Activated CD4-positive, CD25-positive, alpha-beta regulatory T cell treated with anti-CD3 and anti-CD28 coated beads, Interleukin-2, amount 50 U/mL, for 16 hours (primary cell): ENCODE data around the gene NMUR2.

Experiments used
- DNase-seq: peaks from one replicate; pipeline ENCODE4 v3.0.0-alpha.2; 2020; ENCODE audit warnings: low read depth, low spot score

The NMUR2 gene

GRCh38 chr5:152372875-152373274 lies 32.2 kb downstream of the NMUR2 start:
- no peak for DNase-seq

- no peak for DNase-seq
Observed at GRCh38 chr5:152369298-152369697, 35.8 kb downstream of the NMUR2 start.

GRCh38 chr5:152367554-152367953 lies 37.5 kb downstream of the NMUR2 start:
- DNase-seq: no peak

GRCh38 chr5:152366716-152367115 lies 38.4 kb downstream of the NMUR2 start:
- DNase-seq: no peak

- no peak for DNase-seq
Observed at GRCh38 chr5:152364899-152365298, 40.2 kb downstream of the NMUR2 start.

GRCh38 chr5:152364172-152364571 lies 40.9 kb downstream of the NMUR2 start:
- no peak for DNase-seq

GRCh38 chr5:152358861-152359568 lies 46.1 kb downstream of the NMUR2 start:
- DNase-seq: no peak

- no peak for DNase-seq
Observed at GRCh38 chr5:152356506-152356905, 48.6 kb downstream of the NMUR2 start.

- DNase-seq: no peak
Observed at GRCh38 chr5:152355061-152355460, 50.0 kb downstream of the NMUR2 start.

GRCh38 chr5:152353001-152353400 lies 52.1 kb downstream of the NMUR2 start:
- DNase-seq: no peak

- DNase-seq: no peak
Observed at GRCh38 chr5:152349683-152350526, 55.2 kb downstream of the NMUR2 start.
